AML-193 (cell line): ENCODE measurements around the gene SLC41A3.
"Not testable (repeated sequence)": the region's sequence is repeated elsewhere in the genome, so short reads cannot be mapped to it uniquely, and the experiment has no call there.

Experiments used
- DNase-seq, 2 experiments: peaks; one replicate each; lab custom pipeline; 2025; lab: John Stamatoyannopoulos, UW

The SLC41A3 gene

GRCh38 chr3:125957020-125957419, 126.9 kb downstream of the SLC41A3 start:
- DNase-seq: not testable (repeated sequence)
